Heart right ventricle (tissue), 16 donors: ENCODE data around the gene EPHB6. TPM values are rescaled to one million over a fixed set of nuclear protein-coding genes. Genes with fewer than 3 reads are reported as not detected.

ENCODE experiments used
- ATAC-seq, 8 donors: fragments of 200-7000 bp; cut with Tn5 transposase; one replicate each; pipeline ENCODE4 v1.9.1; 2020; ENCODE audit warnings: mild to moderate bottlenecking in 8 of 8, moderate library complexity in 8 of 8, moderate number of reproducible peaks in 1 of 8
- DNase-seq, 2 donors: peaks; one replicate each; pipeline ENCODE4 v3.0.0-alpha.2; 2020
- H3K27ac ChIP-seq, 10 donors: fragments of 200-600 bp; sonication (generic) in 2 of 10; one replicate each; pipeline versions ENCODE4 v1.5.0 to v1.8.0; 2020 to 2022; ENCODE audit warnings: mild to moderate bottlenecking in 3 of 10
- H3K27me3 ChIP-seq, 7 donors: fragments of 200-600 bp; one replicate each; pipeline ENCODE4 v1.8.0; 2021 to 2022; ENCODE audit warnings: mild to moderate bottlenecking in 2 of 7
- H3K36me3 ChIP-seq, 9 donors: fragments of 200-600 bp; sonication (generic) in 1 of 9; one replicate each; pipeline versions ENCODE4 v1.5.0 to v1.8.0; 2020 to 2022; ENCODE audit warnings: mild to moderate bottlenecking in 2 of 9
- H3K4me1 ChIP-seq, 9 donors: fragments of 200-600 bp; sonication (generic) in 1 of 9; one replicate each; pipeline versions ENCODE4 v1.5.0 to v1.8.0; 2020 to 2022; ENCODE audit warnings: mild to moderate bottlenecking in 4 of 9
- H3K4me3 ChIP-seq, 10 donors: fragments of 200-600 bp; sonication (generic) in 2 of 10; one replicate each; pipeline versions ENCODE4 v1.5.0 to v1.8.0; 2020 to 2022; ENCODE audit warnings: mild to moderate bottlenecking in 7 of 10, moderate library complexity in 2 of 10
- H3K9me3 ChIP-seq, 11 donors: fragments of 200-600 bp in 10 of 11; sonication (generic) in 2 of 11; one replicate each; pipeline versions ENCODE4 v1.5.0 to v1.8.0; 2013 to 2022; ENCODE audit warnings: mild to moderate bottlenecking in 2 of 11, control low read depth in 1 of 11, moderate library complexity in 1 of 11
- CTCF ChIP-seq, 9 donors: fragments of 200-600 bp; sonication (generic) in 2 of 9; IDR thresholded peaks; one replicate each; pipeline versions ENCODE4 v1.5.0 to v1.8.0; 2021 to 2022; ENCODE audit warnings: antibody characterized with exemption in 9 of 9, mild to moderate bottlenecking in 5 of 9, moderate library complexity in 1 of 9
- WGBS, 2 donors: extraction: QIAGEN DNeasy Blood & Tissue Kit; methylation state at CpG; one replicate each; pipeline ENCODE4 v1.1.7; 2013; ENCODE audit warnings: inconsistent platforms in 1 of 2; 5-methylcytosine and 5-hydroxymethylcytosine counted together
- intact Hi-C, 10 donors: fragments of 100-400 bp; cut with DNase I; formaldehyde crosslinking; loops; one replicate each; pipeline versions ENCODE4 v1.11.1 to v1.14.2; 2022
- polyA plus RNA-seq, 2 donors: library from polyadenylated mRNA; stranded (reverse); fragments of 200-250 nt; gene quantifications; one replicate each; pipeline ENCODE4 v1.2.3, GENCODE V29; 2013
- total RNA-seq, 10 donors: library from RNA; stranded (reverse); fragmentation: NEBNext Ultra II Directional in 3 of 10; extraction: Animal tissue kit (Norgen Biotek cat#: 25700) in 3 of 10; gene quantifications; one replicate each; pipeline versions ENCODE4 v1.2.1 to v1.2.4, GENCODE V29; 2021 to 2023
- donor health status: Arrhythmogenic right ventricular cardiomyopathy.
- donor health status: ischemic (EF 13 %, LVEDD 7.1; RV severe dilation, severe dysfunction).
- donor health status: healthy with polysubstance abuse.
- donor health status: DM: no; HTN: yes; CAD: no.
- donor health status: DM: no; HTN: no; CAD: no.
- donor health status: ischemic (EF 25% LVEDD 6.9; RV normal size, moderate dysfunction).
- donor health status: ischemic (EF 25% LVEDD 5.7; RV mildly dilated, moderate dysfunction).
- donor health status: healthy.
- donor health status: DM: yes; HTN: yes; CAD: no.
- donor health status: Ischemic cardiomyopathy.
- donor health status: ischemic (EF 35%, LVEDD 5.7; RV mildly dilated, moderate dysfunction).
- donor health status: nonischemic (EF 11% LVEDD 7.7; RV severe dilation, severe dysfunction).
- donor health status: DM: yes; HTN: yes; CAD: no.
- donor health status: PGD.
- donor health status: ischemic (EF 29% LVEDD 5.4; RV normal size, mild dysfunction).
- donor health status: nonischemic (EF 23%, LVEDD 6.1; RV moderate dilation, normal function).

Gene EPHB6
- total and polyA plus RNA-seq, 12 donors = 0.55 to 14.9 (median 2.6) TPM

- H3K36me3 ChIP-seq = no peaks in the 10 kb centered on the region
- no peak for ATAC-seq
- H3K27me3 ChIP-seq = peaks cover 0 to 50% (median 35%) of the 10 kb centered on the region in 7 donors
- no peak overlapping the region for H3K4me3 ChIP-seq
- 86 to 87% methylated on average over 5 of the region's 5 CpGs for WGBS, 2 donors
- no peak for TF ChIP-seq CTCF (IDR thresholded peaks at IDR 0.05)
- intact Hi-C loops = no loop called here
- H3K4me1 ChIP-seq = no peaks in the 10 kb centered on the region
- H3K9me3 ChIP-seq = no peaks in the 10 kb centered on the region
- H3K27ac ChIP-seq = no peak overlapping the region
- DNase-seq = no peak
Observed at GRCh38 chr7:142879060-142879459, 24.2 kb downstream of the EPHB6 start.

- no peak for DNase-seq
- Histone ChIP-seq H3K4me1 (no peaks in the 10 kb centered on the region), H3K9me3 (no peaks in the 10 kb centered on the region), H3K4me3 (no peak overlapping the region), H3K27me3 (peaks cover 0 to 61% (median 35%) of the 10 kb centered on the region in 7 donors), H3K27ac (no peak overlapping the region), H3K36me3 (no peaks in the 10 kb centered on the region)
- peak in 8 of 9 donors; percentile 33 to 82 (median 52) for TF ChIP-seq CTCF (IDR thresholded peaks at IDR 0.05)
- intact Hi-C loops = loop anchor here in 2 of 10 donors (5.0 to 10.0 kb wide), 2 partner anchors 114 to 121 kb away; no protein-coding TSS in a partner anchor
- WGBS, 2 donors = 27 to 32% methylated on average over 8 of the region's 8 CpGs
- no peak for ATAC-seq
Observed at GRCh38 chr7:142880876-142881505, 26.1 kb downstream of the EPHB6 start.

GRCh38 chr7:142881586-142882337, 26.9 kb downstream of the EPHB6 start:
- intact Hi-C loops = loop anchor here in 2 of 10 donors (5.0 to 10.0 kb wide), 2 partner anchors 113 to 121 kb away; no protein-coding TSS in a partner anchor

More at GRCh38 chr7:142881586-142882337, 26.9 kb downstream of the EPHB6 start:
- Histone ChIP-seq H3K36me3 (no peaks in the 10 kb centered on the region), H3K27ac (no peak overlapping the region), H3K4me1 (no peaks in the 10 kb centered on the region), H3K9me3 (no peaks in the 10 kb centered on the region), H3K27me3 (peaks cover 0 to 60% (median 34%) of the 10 kb centered on the region in 7 donors), H3K4me3 (no peak overlapping the region)
- 73 to 80% methylated on average over 9 of the region's 9 CpGs for WGBS, 2 donors
- no peak for TF ChIP-seq CTCF (IDR thresholded peaks at IDR 0.05)
- no peak for DNase-seq
- ATAC-seq = no peak
